Type B pancreatic cell (in vitro differentiated cells): Measurements from ENCODE around the gene NOS2. TPM values are rescaled to one million over a fixed set of nuclear protein-coding genes. Genes with fewer than 3 reads are reported as not detected.
"Not testable (repeated sequence)": the region's sequence is repeated elsewhere in the genome, so short reads cannot be mapped to it uniquely, and the experiment has no call there.

Experiments
- DNase-seq: peaks from one replicate; pipeline ENCODE4 v3.0.0; 2021; ENCODE audit warnings: mixed read lengths; ENCODE audit not compliant: unreplicated experiment; ENCODE audit errors: extremely low spot score
- H3K27ac Mint-ChIP-seq: 2 replicates; pipeline ENCODE4 v1.8.0; 2021; ENCODE audit warnings: mild to moderate bottlenecking, mixed read lengths
- H3K27me3 Mint-ChIP-seq: 2 replicates; pipeline ENCODE4 v1.8.0; 2021; ENCODE audit warnings: mixed read lengths
- H3K36me3 Mint-ChIP-seq: 2 replicates; pipeline ENCODE4 v1.8.0; 2021; ENCODE audit warnings: mixed read lengths
- H3K4me1 Mint-ChIP-seq: one replicate; pipeline ENCODE4 v1.8.0; 2021; ENCODE audit warnings: mixed read lengths; ENCODE audit not compliant: unreplicated experiment
- H3K4me3 Mint-ChIP-seq: 2 replicates; pipeline ENCODE4 v1.8.0; 2021; ENCODE audit warnings: mild to moderate bottlenecking, mixed read lengths
- H3K9me3 Mint-ChIP-seq: 2 replicates; pipeline ENCODE4 v1.8.0; 2021; ENCODE audit warnings: mixed read lengths
- CTCF ChIP-seq: fragments of 200-600 bp; sonication (generic); conservative IDR thresholded peaks from 2 replicates; pipeline ENCODE4 v1.5.0; 2021; ENCODE audit warnings: antibody characterized with exemption, mild to moderate bottlenecking
- total RNA-seq: library from RNA; stranded (reverse); gene quantifications from 2 replicates; pipeline ENCODE4 v1.2.1, GENCODE V29; 2021; ENCODE audit warnings: low replicate concordance

The NOS2 gene
- total RNA-seq, 1 donor from 2014 or later, result 1.1 TPM

GRCh38 chr17:27748360-27748825, 51.9 kb downstream of the NOS2 start:
- DNase-seq, result no peak
- no peak overlapping the region for H3K27ac Mint-ChIP-seq
- H3K9me3 Mint-ChIP-seq, result no peaks in the 10 kb centered on the region
- no peak overlapping the region for H3K4me3 Mint-ChIP-seq
- no peaks in the 10 kb centered on the region for H3K27me3 Mint-ChIP-seq
- TF ChIP-seq CTCF, result peak; percentile 4
- no peaks in the 10 kb centered on the region for H3K4me1 Mint-ChIP-seq
- no peaks in the 10 kb centered on the region for H3K36me3 Mint-ChIP-seq

GRCh38 chr17:27747462-27748359, 52.6 kb downstream of the NOS2 start:
- H3K4me1 Mint-ChIP-seq, result no peaks in the 10 kb centered on the region
- no peaks in the 10 kb centered on the region for H3K36me3 Mint-ChIP-seq
- H3K9me3 Mint-ChIP-seq, result no peaks in the 10 kb centered on the region
- H3K27ac Mint-ChIP-seq, result no peak overlapping the region
- H3K27me3 Mint-ChIP-seq, result no peaks in the 10 kb centered on the region
- TF ChIP-seq CTCF, result peak; percentile 62
- H3K4me3 Mint-ChIP-seq, result no peak overlapping the region
- no peak for DNase-seq

GRCh38 chr17:27746881-27747280, 53.4 kb downstream of the NOS2 start:
- no peak overlapping the region for H3K27ac Mint-ChIP-seq

GRCh38 chr17:27746320-27746719, 54.0 kb downstream of the NOS2 start:
- not testable (repeated sequence) for DNase-seq, H3K36me3 Mint-ChIP-seq, H3K4me1 Mint-ChIP-seq, H3K27me3 Mint-ChIP-seq, H3K4me3 Mint-ChIP-seq, H3K9me3 Mint-ChIP-seq, H3K27ac Mint-ChIP-seq

More at GRCh38 chr17:27746881-27747280, 53.4 kb downstream of the NOS2 start:
- no peaks in the 10 kb centered on the region for H3K4me1 Mint-ChIP-seq
- H3K27me3 Mint-ChIP-seq, result no peaks in the 10 kb centered on the region
- TF ChIP-seq CTCF, result no peak
- H3K9me3 Mint-ChIP-seq, result no peaks in the 10 kb centered on the region
- no peak overlapping the region for H3K4me3 Mint-ChIP-seq
- H3K36me3 Mint-ChIP-seq, result no peaks in the 10 kb centered on the region
- no peak for DNase-seq

- H3K9me3 Mint-ChIP-seq, DNase-seq, H3K27ac Mint-ChIP-seq, H3K4me1 Mint-ChIP-seq, H3K36me3 Mint-ChIP-seq, H3K27me3 Mint-ChIP-seq, H3K4me3 Mint-ChIP-seq: not testable (repeated sequence)
Measured at GRCh38 chr17:27745207-27745830, 55.0 kb downstream of the NOS2 start.

GRCh38 chr17:27743281-27743885, 56.9 kb downstream of the NOS2 start:
- H3K27ac Mint-ChIP-seq, result no peak overlapping the region
- no peak for TF ChIP-seq CTCF
- H3K4me1 Mint-ChIP-seq, result no peaks in the 10 kb centered on the region
- H3K36me3 Mint-ChIP-seq, result no peaks in the 10 kb centered on the region
- no peak for DNase-seq
- no peak overlapping the region for H3K4me3 Mint-ChIP-seq
- H3K27me3 Mint-ChIP-seq, result no peaks in the 10 kb centered on the region
- no peaks in the 10 kb centered on the region for H3K9me3 Mint-ChIP-seq
